HG02981 (cell line): ENCODE results near the gene CCDC92.

Experiments used
- ATAC-seq: cut with Tn5 transposase; IDR thresholded peaks from one replicate; pipeline ENCODE4 v1.9.1; 2021; ENCODE audit warnings: mild to moderate bottlenecking, moderate library complexity; ENCODE audit not compliant: unreplicated experiment

CCDC92 gene

GRCh38 chr12:123892853-123893252 is 79.8 kb downstream of the CCDC92 start:
- ATAC-seq, result no peak

GRCh38 chr12:123892180-123892559 is 80.5 kb downstream of the CCDC92 start:
- ATAC-seq, result no peak

- ATAC-seq, result no peak
Measured at GRCh38 chr12:123891516-123892179, 81.0 kb downstream of the CCDC92 start.

GRCh38 chr12:123891011-123891410 is 81.6 kb downstream of the CCDC92 start:
- no peak for ATAC-seq

- no peak for ATAC-seq
Measured at GRCh38 chr12:123890536-123890902, 82.1 kb downstream of the CCDC92 start.

GRCh38 chr12:123889848-123890535 is 82.6 kb downstream of the CCDC92 start:
- ATAC-seq, result no peak

- no peak for ATAC-seq
Measured at GRCh38 chr12:123888989-123889388, 83.6 kb downstream of the CCDC92 start.

- ATAC-seq, result no peak
Measured at GRCh38 chr12:123886931-123887582, 85.6 kb downstream of the CCDC92 start.

GRCh38 chr12:123886258-123886657 is 86.4 kb downstream of the CCDC92 start:
- no peak for ATAC-seq
